Kidney epithelial cell (primary cell): ENCODE measurements around the gene IFIT1. TPM values are rescaled to one million over a fixed set of nuclear protein-coding genes. Genes with fewer than 3 reads are reported as not detected.

Source experiments
- DNase-seq: peaks from one replicate; pipeline ENCODE4 v3.0.0-alpha.2; 2010; ENCODE audit warnings: low read depth
- H3K27me3 ChIP-seq: 2 replicates; pipeline ENCODE4 v1.6.0; 2011; ENCODE audit warnings: low read length; ENCODE audit not compliant: control insufficient read depth, insufficient read depth
- H3K36me3 ChIP-seq: 2 replicates; pipeline ENCODE4 v1.5.1; 2011; ENCODE audit warnings: low read length; ENCODE audit not compliant: control insufficient read depth, insufficient read depth
- H3K4me3 ChIP-seq: 2 replicates; pipeline ENCODE4 v1.5.1; 2011; ENCODE audit warnings: low read depth, mild to moderate bottlenecking, control low read depth, low read length
- CTCF ChIP-seq: IDR thresholded peaks from 2 replicates; pipeline ENCODE4 v1.5.1; 2011; ENCODE audit warnings: mild to moderate bottlenecking, moderate library complexity, low read length, control low read depth, inconsistent platforms; ENCODE audit not compliant: insufficient read depth, poor library complexity, severe bottlenecking
- total RNA-seq: library from RNA; depleted of rRNA; stranded (reverse); fragments of >200 nt; gene quantifications from 2 replicates; pipeline ENCODE4 v1.2.3, GENCODE V29; 2015

The IFIT1 gene
- total RNA-seq, 1 donor from 2014 or later, result 10.4 TPM

- DNase-seq, result peak; percentile 67
- Histone ChIP-seq H3K27me3 (no peaks in the 10 kb centered on the region), H3K36me3 (no peaks in the 10 kb centered on the region), H3K4me3 (peak overlapping the region; percentile 51)
- TF ChIP-seq CTCF, result no peak
Measured at GRCh38 chr10:89392974-89393373, 551 bp downstream of the IFIT1 start.

- H3K36me3 ChIP-seq, result no peaks in the 10 kb centered on the region
- DNase-seq, result no peak
- no peaks in the 10 kb centered on the region for H3K27me3 ChIP-seq
- no peak for TF ChIP-seq CTCF
- no peak overlapping the region for H3K4me3 ChIP-seq
Measured at GRCh38 chr10:89393898-89394297, 1.5 kb downstream of the IFIT1 start.

DNA sequence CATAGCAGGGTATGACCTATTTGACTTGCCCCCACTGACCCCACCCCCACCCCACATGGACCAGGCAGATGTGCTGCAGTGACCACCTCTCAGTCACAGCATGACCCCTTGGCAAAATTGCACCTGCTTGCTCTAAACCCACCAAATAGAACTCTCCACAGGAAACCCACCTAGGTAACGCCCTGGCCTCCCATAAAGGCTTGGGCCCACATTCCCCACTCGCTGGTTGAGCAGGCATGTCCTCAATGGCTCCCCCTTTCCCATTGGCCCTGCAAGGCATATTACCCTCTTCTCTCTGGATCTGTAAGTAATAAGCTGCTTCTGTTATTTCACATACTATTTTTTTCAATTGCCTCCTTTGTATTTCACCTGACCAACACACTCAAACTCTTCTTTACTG lies 2.7 kb downstream of the IFIT1 start:
- no peaks in the 10 kb centered on the region for H3K36me3 ChIP-seq
- no peaks in the 10 kb centered on the region for H3K27me3 ChIP-seq
- H3K4me3 ChIP-seq, result no peak overlapping the region
- DNase-seq, result no peak
- no peak for TF ChIP-seq CTCF

GRCh38 chr10:89398003-89398749 lies 5.8 kb downstream of the IFIT1 start:
- H3K36me3 ChIP-seq, result no peaks in the 10 kb centered on the region
- H3K4me3 ChIP-seq, result no peak overlapping the region
- DNase-seq, result no peak
- H3K27me3 ChIP-seq, result no peaks in the 10 kb centered on the region
- no peak for TF ChIP-seq CTCF

DNA sequence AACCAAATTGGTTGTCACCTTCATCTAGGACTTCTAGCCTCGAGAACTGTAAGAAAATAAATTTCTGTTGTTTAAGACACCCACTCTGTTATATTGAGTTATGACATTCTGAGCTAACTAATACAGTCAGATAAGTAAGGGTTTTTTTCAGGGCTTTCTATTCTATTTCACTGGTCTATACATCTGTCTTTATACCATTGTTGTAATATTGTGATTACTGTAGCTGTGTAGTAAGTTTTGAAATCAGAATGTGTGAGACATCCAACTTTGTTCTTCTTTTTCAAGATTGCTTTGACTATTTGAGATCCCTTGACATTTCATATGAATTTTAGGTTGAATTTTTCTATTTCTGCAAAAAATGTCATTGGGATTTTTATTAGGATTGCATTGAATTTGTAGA lies 7.5 kb downstream of the IFIT1 start:
- DNase-seq, result no peak
- TF ChIP-seq CTCF, result no peak
- Histone ChIP-seq H3K36me3 (no peaks in the 10 kb centered on the region), H3K4me3 (no peak overlapping the region), H3K27me3 (no peaks in the 10 kb centered on the region)

DNA sequence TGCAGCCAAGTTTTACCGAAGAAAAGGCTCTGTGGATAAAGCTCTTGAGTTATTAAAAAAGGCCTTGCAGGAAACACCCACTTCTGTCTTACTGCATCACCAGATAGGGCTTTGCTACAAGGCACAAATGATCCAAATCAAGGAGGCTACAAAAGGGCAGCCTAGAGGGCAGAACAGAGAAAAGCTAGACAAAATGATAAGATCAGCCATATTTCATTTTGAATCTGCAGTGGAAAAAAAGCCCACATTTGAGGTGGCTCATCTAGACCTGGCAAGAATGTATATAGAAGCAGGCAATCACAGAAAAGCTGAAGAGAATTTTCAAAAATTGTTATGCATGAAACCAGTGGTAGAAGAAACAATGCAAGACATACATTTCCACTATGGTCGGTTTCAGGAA lies 10.6 kb downstream of the IFIT1 start:
- Histone ChIP-seq H3K36me3 (no peaks in the 10 kb centered on the region), H3K27me3 (no peaks in the 10 kb centered on the region), H3K4me3 (no peak overlapping the region)
- TF ChIP-seq CTCF, result no peak
- DNase-seq, result no peak
